NCI-H2171 (cell line): ENCODE measurements around the gene BCAM.
"Not testable (repeated sequence)": the region's sequence is repeated elsewhere in the genome, so short reads cannot be mapped to it uniquely, and the experiment has no call there.

ENCODE experiments used
- DNase-seq: peaks from one replicate; lab custom pipeline; 2025; lab: John Stamatoyannopoulos, UW

The BCAM gene

DNA sequence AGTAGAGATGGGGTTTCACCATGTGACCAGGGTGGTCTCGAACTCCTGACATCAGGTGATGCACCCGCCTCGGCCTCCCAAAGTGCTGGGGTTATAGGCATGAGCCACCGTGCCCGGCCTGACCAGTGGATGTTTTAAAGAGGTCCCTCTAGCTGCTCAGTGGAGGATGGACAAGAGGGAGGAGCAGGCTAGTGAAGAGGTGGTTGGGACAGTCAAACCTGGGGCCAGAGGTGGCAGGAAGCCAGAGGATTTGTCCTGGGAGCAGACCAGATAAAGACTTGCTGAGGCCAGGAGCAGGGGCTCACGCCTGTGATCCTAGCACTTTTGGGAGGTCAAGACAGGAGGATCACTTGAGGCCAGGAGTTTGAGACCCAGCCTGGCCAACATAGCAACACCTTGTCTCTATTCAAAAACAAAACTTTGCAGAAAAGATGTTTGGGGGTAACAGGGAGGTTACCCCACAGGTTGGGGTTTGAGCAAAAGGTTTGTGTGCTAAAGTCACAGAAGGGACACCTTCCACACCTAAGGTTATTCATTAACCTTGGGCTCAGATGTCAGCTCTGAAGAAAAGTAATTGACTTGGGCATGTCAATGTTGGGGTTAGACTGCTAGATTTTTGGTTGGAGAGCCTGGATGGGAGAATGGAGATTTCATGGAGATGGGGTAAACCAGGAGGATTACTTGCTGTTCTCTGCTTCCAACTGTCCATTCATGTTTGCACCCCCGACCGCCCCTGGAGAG lies 9.0 kb downstream of the BCAM start:
- DNase-seq = no peak

- no peak for DNase-seq
These were observed 9.6 kb downstream of the BCAM start for GRCh38 chr19:44818466-44819031.

DNA sequence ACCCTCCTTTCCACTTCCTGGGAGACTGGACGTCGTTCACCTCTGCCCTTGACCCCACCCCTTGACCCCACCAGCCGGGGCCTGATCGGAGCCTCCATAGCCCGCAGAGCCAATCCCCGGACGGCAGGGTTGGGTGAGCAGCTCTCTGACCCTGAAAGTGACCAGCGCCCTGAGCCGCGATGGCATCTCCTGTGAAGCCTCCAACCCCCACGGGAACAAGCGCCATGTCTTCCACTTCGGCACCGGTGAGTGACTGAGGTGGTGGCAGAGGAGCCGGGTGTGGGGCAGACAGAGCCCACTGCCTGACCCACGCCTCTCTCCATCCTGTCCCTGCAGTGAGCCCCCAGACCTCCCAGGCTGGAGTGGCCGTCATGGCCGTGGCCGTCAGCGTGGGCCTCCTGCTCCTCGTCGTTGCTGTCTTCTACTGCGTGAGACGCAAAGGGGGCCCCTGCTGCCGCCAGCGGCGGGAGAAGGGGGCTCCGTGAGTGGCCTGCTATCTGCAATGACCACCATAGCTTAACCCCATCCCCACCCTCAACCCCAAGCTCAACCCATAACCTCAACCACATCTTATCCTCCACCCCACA lies 10.4 kb downstream of the BCAM start:
- no peak for DNase-seq

GRCh38 chr19:44820648-44821609 lies 12.0 kb downstream of the BCAM start:
- no peak for DNase-seq

DNA sequence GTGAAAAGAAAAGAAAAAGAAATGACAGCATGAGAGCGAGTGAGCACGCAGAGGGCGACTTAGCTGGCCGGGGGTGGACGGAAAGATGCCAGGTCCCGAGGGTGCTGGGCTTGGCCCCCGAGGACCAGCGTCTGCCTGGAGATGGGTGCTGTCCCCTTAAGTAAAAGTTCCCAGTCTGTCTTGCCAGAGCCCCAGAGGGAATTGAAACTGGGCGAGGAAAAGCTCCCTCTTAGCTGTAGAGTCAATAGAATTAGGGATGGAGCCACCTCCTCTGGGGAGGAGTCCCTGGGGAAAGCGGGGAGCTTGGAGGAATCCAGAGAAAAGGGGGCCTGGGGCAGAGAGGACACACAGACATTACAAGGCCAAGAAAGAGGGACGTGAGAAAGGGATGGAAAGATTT lies 13.3 kb downstream of the BCAM start:
- no peak for DNase-seq

GRCh38 chr19:44822670-44823372 lies 13.9 kb downstream of the BCAM start:
- DNase-seq = no peak

DNA sequence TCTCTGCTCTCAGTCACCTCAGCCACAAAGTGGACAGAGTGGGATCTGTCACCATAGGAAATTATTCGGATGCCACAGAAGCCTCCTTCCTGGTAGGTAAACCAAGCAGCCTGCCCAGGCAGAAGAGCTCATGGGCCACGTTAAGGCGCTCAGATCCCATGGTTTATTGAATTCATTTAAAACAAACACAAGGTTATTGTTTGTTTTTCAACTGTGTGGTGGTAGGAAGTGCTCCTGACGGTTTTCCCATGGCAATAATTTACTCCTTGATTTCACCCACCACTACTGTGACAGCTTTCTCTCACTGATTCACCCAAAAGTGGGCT lies 14.4 kb downstream of the BCAM start:
- no peak for DNase-seq

GRCh38 chr19:44824761-44825160 lies 15.9 kb downstream of the BCAM start:
- no peak for DNase-seq

GRCh38 chr19:44832875-44833274 lies 24.0 kb downstream of the BCAM start:
- DNase-seq = not testable (repeated sequence)

- DNase-seq = not testable (repeated sequence)
These were observed 25.5 kb downstream of the BCAM start for GRCh38 chr19:44834399-44834798.

GRCh38 chr19:44839276-44839675 lies 30.4 kb downstream of the BCAM start:
- no peak for DNase-seq

DNA sequence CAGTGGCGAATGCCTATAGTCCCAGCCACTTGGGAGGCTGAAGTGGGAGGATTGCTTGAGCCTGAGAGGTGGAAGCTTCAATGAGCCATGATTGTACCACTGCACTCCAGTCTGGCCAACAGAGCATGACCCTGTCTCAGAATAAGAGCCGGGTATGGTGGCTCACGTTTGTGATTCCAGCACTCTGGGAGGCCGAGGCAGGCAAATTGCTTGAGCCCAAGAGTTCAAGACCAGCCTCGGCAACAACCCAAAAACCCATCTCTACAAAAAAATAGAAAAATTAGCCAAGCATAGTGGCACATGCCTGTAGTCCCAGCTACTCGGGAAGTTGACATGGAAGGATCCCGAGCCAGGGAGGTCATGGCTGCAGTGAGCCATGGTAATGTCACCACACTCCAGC lies 31.9 kb downstream of the BCAM start:
- DNase-seq = no peak

- no peak for DNase-seq
These were observed 32.3 kb downstream of the BCAM start for GRCh38 chr19:44841231-44841630.

DNA sequence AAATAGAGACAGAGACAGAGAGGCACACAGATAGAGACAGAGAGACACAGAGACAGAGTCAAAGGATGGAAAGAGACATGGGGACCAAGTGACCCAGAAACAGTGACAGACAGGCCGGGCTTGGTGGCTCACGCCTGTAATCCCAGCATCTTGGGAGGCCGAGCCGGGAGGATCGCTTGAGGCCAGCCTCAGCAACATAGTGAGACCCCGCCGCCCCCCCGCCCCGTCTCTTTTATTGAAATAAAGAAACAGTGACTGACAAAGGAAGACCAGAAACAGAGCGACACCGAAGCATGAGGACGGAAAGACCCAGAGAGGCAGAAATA lies 36.3 kb downstream of the BCAM start:
- DNase-seq = no peak

- DNase-seq = peak; percentile 95
These were observed 36.9 kb downstream of the BCAM start, which contains the start of gene NECTIN2 for GRCh38 chr19:44845612-44846454. Gene NECTIN2 (plus strand): TSS chr19:44846297. CDS start chr19:44846526, 229 bp downstream.

DNA sequence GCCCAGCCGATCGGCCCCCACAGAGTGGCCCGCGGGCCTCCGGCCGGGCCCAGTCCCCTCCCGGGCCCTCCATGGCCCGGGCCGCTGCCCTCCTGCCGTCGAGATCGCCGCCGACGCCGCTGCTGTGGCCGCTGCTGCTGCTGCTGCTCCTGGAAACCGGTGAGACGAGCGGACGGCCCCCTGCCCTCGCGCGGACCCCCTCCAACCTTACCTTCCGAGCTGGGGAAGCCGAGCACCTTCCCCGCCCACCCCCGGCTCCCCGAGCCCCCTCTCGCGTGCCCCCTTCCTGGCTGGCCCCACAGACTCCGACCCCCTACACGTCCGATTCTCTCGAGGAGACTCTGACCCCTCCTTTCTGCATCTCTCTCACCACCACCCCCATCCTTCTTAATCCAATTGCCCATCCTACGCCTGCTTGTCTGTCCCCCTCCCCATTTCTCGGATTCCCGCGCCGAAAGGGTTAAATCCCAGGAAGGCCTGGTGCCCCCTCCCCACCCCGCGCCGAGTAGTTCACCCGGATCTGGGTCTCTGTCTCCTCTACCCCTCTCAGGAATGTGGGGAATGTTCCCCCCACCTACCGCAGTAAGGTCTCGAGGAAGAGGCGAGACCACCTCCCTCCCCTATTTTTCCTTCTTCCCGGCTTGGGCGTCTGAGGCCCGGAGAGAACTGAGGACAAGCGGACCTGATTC lies 37.7 kb downstream of the BCAM start:
- DNase-seq = no peak

- no peak for DNase-seq
These were observed 38.5 kb downstream of the BCAM start for GRCh38 chr19:44847144-44848035.

GRCh38 chr19:44848036-44848811 lies 39.3 kb downstream of the BCAM start:
- DNase-seq = no peak
